ENCODE measurements around the gene TMEM97.
"Not testable (repeated sequence)": the region's sequence is repeated elsewhere in the genome, so short reads cannot be mapped to it uniquely, and the experiment has no call there.

The TMEM97 gene

GRCh38 chr17:28318759-28319597, at the start of gene TMEM97:
TMEM97 (plus strand) TSS chr17:28319200; CDS start chr17:28319240, 40 bp downstream.
- DNase-seq = peak; percentile 94 to 96

- DNase-seq = no peak
Observed at GRCh38 chr17:28270055-28270454, 48.9 kb upstream of the TMEM97 start.

GRCh38 chr17:28270926-28271325, 48.1 kb upstream of the TMEM97 start:
- no peak for DNase-seq

DNA sequence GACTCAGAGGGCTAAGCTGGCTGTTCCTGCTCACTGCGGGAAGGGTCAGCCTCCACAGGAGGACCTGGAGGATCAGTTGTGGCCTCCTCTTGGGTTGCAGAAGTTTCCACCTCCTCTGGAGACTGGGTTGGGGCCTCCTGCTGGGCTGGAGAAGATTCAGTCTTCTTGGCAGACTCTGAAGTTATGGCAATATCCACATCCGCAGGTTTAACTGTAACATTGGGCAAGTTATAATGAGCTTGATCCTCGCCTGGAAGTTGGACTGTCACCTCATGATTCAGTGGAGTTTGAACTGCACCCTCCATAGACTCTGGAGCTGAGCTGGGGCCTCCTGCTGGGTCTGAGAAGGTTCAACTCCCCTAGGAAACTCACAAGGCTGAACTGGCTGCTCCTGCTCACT, 47.6 kb upstream of the TMEM97 start:
- no peak for DNase-seq

- DNase-seq = no peak
Observed at GRCh38 chr17:28272166-28272565, 46.8 kb upstream of the TMEM97 start.

GRCh38 chr17:28273341-28273740, 45.7 kb upstream of the TMEM97 start:
- DNase-seq = not testable (repeated sequence)

DNA sequence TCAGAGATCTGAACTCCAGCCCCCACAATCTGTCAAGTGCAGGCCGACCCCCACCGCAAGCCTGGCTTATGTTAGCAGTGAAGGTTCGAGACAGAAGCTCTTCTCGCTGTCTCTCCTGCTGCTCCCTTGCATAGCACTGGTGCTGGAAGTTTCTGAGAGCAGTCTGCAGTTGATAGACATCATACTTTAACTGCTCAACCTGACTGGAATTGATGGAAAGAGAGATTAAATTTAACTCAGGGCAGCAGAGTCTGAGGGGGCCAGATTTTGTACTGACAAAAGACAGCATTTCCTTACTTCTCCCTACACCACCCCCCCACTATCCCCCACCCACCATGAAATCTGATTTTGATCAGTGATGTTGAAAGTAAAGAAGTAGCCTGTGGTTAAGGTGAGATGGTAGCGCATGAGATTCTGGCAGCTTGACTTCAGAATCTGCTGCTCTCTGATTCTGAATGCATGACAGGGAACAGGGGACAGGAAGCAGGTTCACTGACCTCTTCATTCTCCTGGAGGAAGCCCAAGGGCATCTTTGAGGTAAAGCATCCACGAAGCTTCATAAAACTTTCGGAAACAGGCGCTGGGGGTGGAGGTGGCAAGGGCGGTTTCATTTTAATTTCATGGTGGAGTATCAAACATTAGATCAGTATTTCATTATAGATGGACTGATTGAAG, 44.3 kb upstream of the TMEM97 start:
- DNase-seq = no peak

DNA sequence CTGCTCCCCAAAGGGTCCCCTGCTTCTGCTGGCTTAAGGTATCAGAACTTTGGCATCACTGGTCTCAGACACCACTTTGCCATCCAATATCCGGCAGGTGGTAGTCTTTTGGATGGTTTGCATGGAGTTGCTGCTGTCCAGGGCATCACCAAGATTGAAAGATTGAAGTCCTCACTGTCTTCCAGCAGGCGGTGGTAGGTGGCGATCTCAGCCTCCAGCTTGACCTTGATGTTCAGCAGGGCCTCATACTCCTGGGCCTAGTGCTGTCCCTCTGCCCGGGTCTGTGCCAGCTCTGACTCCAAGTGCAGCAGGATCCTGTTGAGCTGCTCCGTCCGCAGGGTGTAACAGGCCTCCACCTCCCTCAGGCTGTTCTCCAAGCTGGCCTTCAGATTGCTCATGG, 43.0 kb upstream of the TMEM97 start:
- no peak for DNase-seq

DNA sequence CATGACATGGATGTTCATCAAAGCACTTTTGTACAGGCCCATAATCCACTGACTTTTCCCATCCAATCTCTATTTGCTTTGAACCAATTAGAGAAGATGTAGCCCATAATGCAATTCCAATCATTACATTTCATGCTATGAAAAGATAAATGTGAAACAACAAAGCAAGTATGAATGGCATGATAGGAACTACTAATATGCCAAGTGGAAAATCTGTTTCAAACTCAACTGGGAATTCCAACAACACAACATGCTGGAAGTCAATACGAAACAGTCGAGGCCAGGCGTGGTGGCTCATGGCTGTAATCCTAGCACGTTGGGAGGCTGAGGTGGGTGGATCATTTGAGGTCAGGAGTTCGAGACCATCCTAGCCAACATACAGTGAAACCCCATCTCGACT, 39.6 kb upstream of the TMEM97 start:
- no peak for DNase-seq

DNA sequence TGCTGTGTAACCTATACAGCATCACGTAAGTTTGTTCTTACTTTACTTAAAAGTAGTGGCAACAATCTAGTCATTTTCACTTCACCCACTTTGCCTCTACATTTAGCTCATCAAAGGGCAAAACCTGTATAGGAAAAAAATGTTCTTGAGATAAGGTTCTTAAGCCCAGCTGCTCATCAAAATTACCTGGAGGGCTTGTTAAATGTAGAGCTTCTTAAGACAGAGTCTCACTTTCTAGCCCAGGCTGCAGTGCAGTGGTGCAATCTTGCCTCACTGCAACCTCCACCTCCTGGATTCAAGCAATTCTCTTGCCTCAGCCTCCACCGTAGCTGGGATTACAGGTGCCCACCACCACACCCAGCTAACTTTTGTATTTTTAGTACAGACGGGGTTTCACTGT, 38.2 kb upstream of the TMEM97 start:
- DNase-seq = no peak

DNA sequence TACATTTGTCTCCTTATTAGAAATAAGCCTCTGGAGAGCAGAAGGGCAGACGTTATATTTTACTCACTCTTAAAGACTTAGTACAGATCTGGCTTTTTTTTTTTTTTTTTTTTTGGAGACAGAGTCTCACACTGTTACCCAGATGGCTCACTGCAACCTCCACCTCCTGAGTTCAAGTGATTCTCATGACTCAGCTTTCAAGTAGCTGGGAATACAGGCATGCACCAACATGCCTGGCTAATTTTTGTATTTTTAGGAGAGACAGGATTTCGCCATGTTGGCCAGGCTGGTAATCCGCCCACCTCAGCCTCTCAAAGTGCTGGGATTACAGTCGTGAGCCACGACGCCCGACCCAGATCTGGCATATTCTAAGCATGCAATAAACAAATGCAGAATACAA, 36.4 kb upstream of the TMEM97 start:
- DNase-seq = no peak

DNA sequence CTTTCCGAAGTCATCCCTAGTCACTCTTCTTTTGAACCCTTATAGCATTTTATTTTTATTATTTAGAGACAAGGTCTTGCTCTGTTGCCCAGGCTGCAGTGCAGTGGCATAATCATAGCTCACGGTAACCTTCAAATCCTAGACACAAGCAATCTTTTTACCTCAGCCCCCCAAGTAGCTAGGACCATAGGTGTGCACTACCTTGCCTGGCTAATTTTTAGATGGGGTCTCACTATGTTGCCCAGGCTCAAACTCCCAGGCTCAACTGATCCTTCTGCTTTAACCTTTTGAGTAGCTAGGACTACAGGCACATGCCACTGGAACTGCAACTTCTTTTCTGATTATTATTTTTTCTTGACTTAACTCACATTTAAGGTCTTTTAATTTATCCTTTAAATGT, 33.0 kb upstream of the TMEM97 start:
- DNase-seq = no peak

- DNase-seq = no peak
Observed at GRCh38 chr17:28290703-28291102, 28.3 kb upstream of the TMEM97 start.

GRCh38 chr17:28291780-28292330, 27.1 kb upstream of the TMEM97 start:
- no peak for DNase-seq

GRCh38 chr17:28292878-28293277, 26.1 kb upstream of the TMEM97 start:
- DNase-seq = not testable (repeated sequence)

DNA sequence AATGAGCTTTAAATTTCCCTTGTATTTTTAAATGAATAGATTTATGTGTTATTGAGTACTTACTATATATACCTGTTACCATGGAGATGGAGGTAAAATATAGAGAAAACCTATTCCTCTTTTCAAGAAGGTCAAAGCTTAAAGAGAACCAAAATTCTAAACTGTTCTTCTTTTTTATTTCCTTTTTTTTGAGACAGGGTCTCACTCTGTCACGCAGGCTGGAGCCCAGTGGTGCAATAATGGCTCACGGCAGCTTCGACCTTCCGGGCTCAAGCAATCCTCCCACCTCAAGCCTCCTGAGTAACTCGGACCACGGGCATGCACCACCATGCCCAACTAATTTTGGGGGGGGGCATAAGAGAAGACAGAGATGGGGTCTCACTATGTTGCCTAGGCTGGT, 25.0 kb upstream of the TMEM97 start:
- DNase-seq = no peak

DNA sequence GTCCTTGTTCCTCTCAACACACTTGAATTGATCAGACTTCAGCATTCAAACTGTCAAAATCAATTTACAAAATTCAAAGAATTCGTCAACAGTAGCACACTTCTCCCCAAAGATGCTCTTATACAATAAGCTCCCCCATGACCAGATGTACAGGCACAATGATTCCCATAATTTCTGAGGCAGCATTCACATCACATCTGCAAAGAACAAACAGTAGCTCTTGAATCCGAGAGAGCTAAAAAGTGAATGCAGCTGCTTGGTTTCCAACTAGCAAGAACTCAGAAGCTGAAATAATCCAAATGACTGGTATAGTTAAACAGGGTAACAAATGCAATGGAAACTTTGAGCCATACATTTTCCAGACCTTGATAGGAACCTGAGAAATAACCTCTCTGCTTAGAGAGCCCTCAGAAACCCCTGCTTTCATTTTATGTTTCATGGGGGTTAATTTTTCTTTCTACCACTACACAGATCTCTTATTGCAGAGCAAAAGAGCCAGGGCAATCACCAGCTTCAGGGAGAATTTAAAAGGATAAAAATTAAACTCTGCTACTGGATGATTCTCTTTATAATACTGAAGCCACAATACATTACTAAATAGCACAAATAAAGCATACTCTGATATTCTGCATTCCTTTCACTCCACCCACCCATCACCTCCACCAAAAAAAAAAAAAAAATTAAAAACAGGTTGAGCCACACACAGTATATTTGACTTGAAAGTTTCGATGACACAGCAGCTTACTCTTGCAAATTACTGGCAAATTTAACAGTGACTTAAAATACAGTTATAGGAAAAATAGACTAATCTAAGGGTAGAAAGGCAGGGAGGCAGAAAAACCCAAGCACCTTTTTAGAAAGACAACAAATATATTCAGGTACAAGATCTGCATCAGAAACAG, 23.1 kb upstream of the TMEM97 start:
- no peak for DNase-seq

- DNase-seq = no peak
Observed at GRCh38 chr17:28298449-28298848, 20.6 kb upstream of the TMEM97 start.

DNA sequence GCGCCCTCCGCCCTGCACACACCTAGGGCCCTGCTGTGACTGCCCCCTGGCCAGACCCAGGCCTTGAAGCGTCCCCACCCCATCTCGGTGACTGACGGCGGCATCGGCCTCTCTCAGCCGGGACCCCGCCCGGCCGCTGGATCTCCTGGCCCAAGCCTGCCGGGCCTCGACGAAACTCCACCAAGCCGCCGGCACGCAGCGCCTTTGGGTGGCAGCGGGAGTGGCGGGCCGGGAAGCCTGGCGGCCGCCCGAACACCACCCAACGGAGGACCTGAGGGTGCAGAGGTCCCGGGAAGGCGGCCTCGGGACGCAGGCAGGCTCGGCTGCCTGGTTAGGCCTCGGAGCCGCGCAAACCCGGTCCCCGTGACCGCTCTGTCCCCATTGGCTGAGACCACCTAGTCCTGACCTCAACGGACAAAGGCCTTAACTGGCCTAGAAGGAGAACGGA, 12.0 kb upstream of the TMEM97 start:
- no peak for DNase-seq

DNA sequence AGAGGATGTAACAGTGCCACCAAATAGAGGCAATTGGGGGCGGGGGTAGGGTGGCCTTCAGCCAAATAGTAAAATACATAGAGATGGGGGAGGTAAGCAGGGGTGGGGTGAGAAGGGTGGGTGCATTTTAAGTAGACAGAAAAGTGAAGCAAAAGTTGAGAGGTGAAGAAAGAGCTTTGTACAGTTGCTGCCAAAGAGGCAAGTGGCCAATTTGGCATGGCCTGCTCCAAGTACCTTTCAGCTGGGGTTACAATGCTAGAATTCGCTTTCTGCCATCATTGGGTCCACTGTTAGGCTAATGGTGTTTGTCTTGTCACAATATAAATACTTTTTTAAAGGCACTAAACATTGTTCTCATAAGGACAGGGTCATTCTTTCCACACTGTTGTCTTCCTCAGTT, 5.2 kb upstream of the TMEM97 start:
- DNase-seq = no peak

DNA sequence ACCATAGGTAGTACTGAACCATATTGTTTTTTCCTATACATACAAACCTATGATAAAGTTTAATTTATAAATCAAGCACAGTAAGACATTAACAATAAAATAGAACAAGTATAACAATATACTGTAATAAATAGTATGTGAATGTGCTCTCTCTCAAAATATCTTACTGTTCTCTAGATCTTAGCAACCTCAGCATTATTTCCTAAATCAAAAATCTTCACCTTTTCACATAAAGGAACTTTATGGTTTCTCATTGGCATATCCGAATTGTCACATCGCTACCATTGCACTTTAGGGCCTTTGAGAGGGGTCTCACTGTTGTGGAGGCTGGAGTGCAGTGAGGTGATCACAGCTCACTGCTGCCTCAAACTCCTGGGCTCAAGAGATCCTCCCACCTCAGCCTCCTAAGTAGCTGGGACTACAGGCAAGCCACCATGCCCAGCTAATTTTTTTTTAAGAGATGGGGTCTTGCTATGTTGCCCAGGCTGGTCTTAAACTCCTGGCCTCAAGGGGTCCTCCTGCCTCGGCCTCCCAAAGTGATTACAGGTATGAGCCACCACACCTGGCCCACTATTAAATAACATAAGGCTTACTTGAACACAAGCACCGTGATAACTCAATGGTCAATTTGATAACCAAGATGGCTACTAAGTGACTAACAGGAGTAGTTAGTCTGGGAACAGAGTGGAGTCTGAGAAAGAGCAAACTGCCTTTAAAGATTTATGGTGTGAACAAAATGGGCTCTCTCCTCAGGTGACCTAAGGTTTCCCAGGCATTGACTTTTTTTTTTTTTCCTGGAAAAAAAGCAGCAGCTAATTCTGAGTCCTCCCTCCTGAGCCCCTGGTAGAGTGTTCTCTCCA, 2.9 kb upstream of the TMEM97 start:
- DNase-seq = no peak

All from stimulated activated CD4-positive, alpha-beta T cell treated with anti-CD3 and anti-CD28 coated beads, Interleukin-4, amount 100 ng/mL, for 4 hours (primary cell).